SK-N-SH (cell line): ENCODE measurements around the gene ANKH. TPM values are rescaled to one million over a fixed set of nuclear protein-coding genes. Genes with fewer than 3 reads are reported as not detected.

Source experiments
- CTCF ChIA-PET: fragments of 300-600, 350-600 bp; formaldehyde crosslinking; extraction: SDS; loops from one replicate; lab custom pipeline; 2021; lab: Yijun Ruan, JAX
- POLR2A ChIA-PET: fragments of 350-600 bp; sonication (Branson Sonifier 250); formaldehyde crosslinking; extraction: SDS; loops from one replicate; lab custom pipeline; 2020; ENCODE audit warnings: antibody characterized with exemption, inconsistent platforms; lab: Yijun Ruan, JAX
- DNase-seq: peaks from one replicate; pipeline ENCODE4 v3.0.0; 2012
- H2AFZ ChIP-seq: fragments of 200-600 bp; sonication (generic); 2 replicates; pipeline ENCODE4 v1.8.1; 2016; ENCODE audit warnings: antibody characterized with exemption, mild to moderate bottlenecking, low read depth
- H3F3A ChIP-seq: fragments of 200-600 bp; sonication (generic); replicated peaks from 2 replicates; pipeline ENCODE3; 2016; ENCODE audit warnings: antibody characterized with exemption, mild to moderate bottlenecking; ENCODE audit not compliant: insufficient read depth
- H3K27ac ChIP-seq, 2 experiments: fragments of 200-500 bp in 1 of 2; fragments of 200-600 bp in 1 of 2; sonication (Bioruptor generic) in 1 of 2; sonication (generic), shearing (Covaris generic) in 1 of 2; 2 replicates each; pipeline versions ENCODE4 v1.5.1 to v1.6.1; 2014 to 2016; ENCODE audit warnings: low read depth in 2 of 2, inconsistent platforms in 1 of 2, low read length in 1 of 2, mild to moderate bottlenecking in 1 of 2, mixed read lengths in 1 of 2
- H3K27me3 ChIP-seq: fragments of 200-600 bp; sonication (generic), shearing (Covaris generic); 2 replicates; pipeline ENCODE4 v1.6.1; 2016; ENCODE audit warnings: mixed run types; ENCODE audit not compliant: insufficient read depth
- H3K36me3 ChIP-seq, 2 experiments: fragments of 200-500 bp in 1 of 2; fragments of 200-600 bp in 1 of 2; sonication (Bioruptor generic) in 1 of 2; sonication (generic) in 1 of 2; replicated peaks in 1 of 2; 2 replicates each; pipeline versions ENCODE3 to v1.5.1; 2014 to 2016; ENCODE audit warnings: low read length in 1 of 2, mild to moderate bottlenecking in 1 of 2; ENCODE audit not compliant: insufficient read depth in 2 of 2, control insufficient read depth in 1 of 2
- H3K4me1 ChIP-seq, 2 experiments: fragments of 200-500 bp in 1 of 2; fragments of 200-600 bp in 1 of 2; sonication (Bioruptor generic) in 1 of 2; sonication (generic), shearing (Covaris generic) in 1 of 2; 2 replicates each; pipeline versions ENCODE4 v1.5.1 to v1.6.1; 2014 to 2016; ENCODE audit warnings: low read depth in 1 of 2, low read length in 1 of 2, mixed run types in 1 of 2; ENCODE audit not compliant: insufficient read depth in 2 of 2, control insufficient read depth in 1 of 2
- H3K4me2 ChIP-seq: fragments of 200-600 bp; sonication (generic), shearing (Covaris generic); 2 replicates; pipeline ENCODE4 v1.6.1; 2017; ENCODE audit warnings: mixed run types
- H3K4me3 ChIP-seq, 2 experiments: fragments of 200-500 bp in 1 of 2; fragments of 200-600 bp in 1 of 2; sonication (Bioruptor generic) in 1 of 2; sonication (generic), shearing (Covaris generic) in 1 of 2; 2 replicates each; pipeline versions ENCODE4 v1.5.1 to v1.8.1; 2014 to 2016; ENCODE audit warnings: low read depth in 2 of 2, inconsistent platforms in 1 of 2, low read length in 1 of 2, mild to moderate bottlenecking in 1 of 2, mixed read lengths in 1 of 2, moderate library complexity in 1 of 2
- H3K79me2 ChIP-seq: fragments of 200-600 bp; sonication (generic); 2 replicates; pipeline ENCODE4 v1.8.1; 2017; ENCODE audit warnings: mild to moderate bottlenecking; ENCODE audit not compliant: insufficient read depth
- H3K9ac ChIP-seq: fragments of 200-600 bp; sonication (generic); 2 replicates; pipeline ENCODE4 v1.6.1; 2017; ENCODE audit warnings: mixed run types
- H3K9me2 ChIP-seq: fragments of 200-600 bp; sonication (generic); 2 replicates; pipeline ENCODE4 v1.6.1; 2017; ENCODE audit warnings: mixed run types
- H3K9me3 ChIP-seq: fragments of 200-600 bp; sonication (generic); 2 replicates; pipeline ENCODE4 v1.6.1; 2017; ENCODE audit warnings: mixed run types, mild to moderate bottlenecking, moderate library complexity
- H4K20me1 ChIP-seq: fragments of 200-600 bp; sonication (generic); 2 replicates; pipeline ENCODE4 v1.6.1; 2017; ENCODE audit warnings: mild to moderate bottlenecking, mixed run types; ENCODE audit not compliant: insufficient read depth
- ELF1 ChIP-seq: IDR thresholded peaks from 2 replicates; pipeline ENCODE4 v1.4.0; 2012
- EZH2phosphoT487 ChIP-seq: fragments of 200-600 bp; sonication (generic); IDR thresholded peaks from 2 replicates; pipeline ENCODE4 v1.6.1; 2017; ENCODE audit warnings: low read depth, mixed run types, mild to moderate bottlenecking, antibody characterized with exemption, moderate library complexity, borderline replicate concordance
- FOXM1 ChIP-seq: IDR thresholded peaks from 2 replicates; pipeline ENCODE4 v1.4.0; 2012; ENCODE audit warnings: low read depth, mild to moderate bottlenecking
- GABPA ChIP-seq: IDR thresholded peaks from 2 replicates; pipeline ENCODE4 v1.4.0; 2012; ENCODE audit warnings: low read depth, mild to moderate bottlenecking
- GATA2 ChIP-seq: sonication (generic); formaldehyde crosslinking; IDR thresholded peaks from 2 replicates; pipeline ENCODE4 v1.5.0; 2020; ENCODE audit warnings: mild to moderate bottlenecking, missing genetic modification reagents
- MXI1 ChIP-seq: IDR thresholded peaks from 2 replicates; pipeline ENCODE4 v1.6.1; 2012; ENCODE audit warnings: mild to moderate bottlenecking, low read depth, low read length, improper control_type of control experiment
- NFIC ChIP-seq: IDR thresholded peaks from 2 replicates; pipeline ENCODE4 v1.4.0; 2012; ENCODE audit warnings: borderline replicate concordance
- POLR2AphosphoS5 ChIP-seq: IDR thresholded peaks from 2 replicates; pipeline ENCODE4 v1.6.1; 2012; ENCODE audit warnings: low read depth, low read length
- RXRA ChIP-seq: IDR thresholded peaks from 2 replicates; pipeline ENCODE4 v1.4.0; 2012; ENCODE audit warnings: low read depth, mild to moderate bottlenecking, borderline replicate concordance
- SIN3A ChIP-seq: IDR thresholded peaks from 2 replicates; pipeline ENCODE4 v1.6.1; 2012; ENCODE audit warnings: low read depth, mild to moderate bottlenecking, low read length, moderate library complexity, borderline replicate concordance
- SMC3 ChIP-seq: IDR thresholded peaks from 2 replicates; pipeline ENCODE4 v1.6.1; 2012; ENCODE audit warnings: low read depth, low read length, improper control_type of control experiment
- TCF12 ChIP-seq: IDR thresholded peaks from 2 replicates; pipeline ENCODE4 v1.4.0; 2012
- TEAD4 ChIP-seq: IDR thresholded peaks from 2 replicates; pipeline ENCODE4 v1.4.0; 2012; ENCODE audit warnings: mild to moderate bottlenecking, borderline replicate concordance; ENCODE audit not compliant: insufficient read depth
- WGBS: methylation state at CpG from one replicate; pipeline ENCODE4 v1.1.6; 2017; ENCODE audit warnings: low lambda C conversion rate; 5-methylcytosine and 5-hydroxymethylcytosine counted together
- polyA plus RNA-seq, 3 experiments: library from polyadenylated mRNA; depleted of rRNA; stranded (reverse); fragments of >200 nt; gene quantifications; 2 replicates each; pipeline ENCODE4 v1.2.3, GENCODE V29; 2012
- TF ChIP-seq, protein P1 (sequence below): IDR thresholded peaks from 2 replicates; pipeline ENCODE4 v1.4.0; 2012; ENCODE audit warnings: low read depth, borderline replicate concordance
- TF ChIP-seq, protein P2 (sequence below): IDR thresholded peaks from 2 replicates; pipeline ENCODE4 v1.6.1; 2012; ENCODE audit warnings: mild to moderate bottlenecking, low read depth, low read length, moderate library complexity
- TF ChIP-seq, protein P3 (sequence below): IDR thresholded peaks from 2 replicates; pipeline ENCODE4 v1.4.0; 2012; ENCODE audit warnings: low read depth, borderline replicate concordance
- TF ChIP-seq, protein P4 (sequence below): IDR thresholded peaks from 2 replicates; pipeline ENCODE4; 2012

The ANKH gene
- polyA plus RNA-seq, 1 of the 3 experiments (the other 2 are of a cell fraction), result 22.0 TPM

DNA sequence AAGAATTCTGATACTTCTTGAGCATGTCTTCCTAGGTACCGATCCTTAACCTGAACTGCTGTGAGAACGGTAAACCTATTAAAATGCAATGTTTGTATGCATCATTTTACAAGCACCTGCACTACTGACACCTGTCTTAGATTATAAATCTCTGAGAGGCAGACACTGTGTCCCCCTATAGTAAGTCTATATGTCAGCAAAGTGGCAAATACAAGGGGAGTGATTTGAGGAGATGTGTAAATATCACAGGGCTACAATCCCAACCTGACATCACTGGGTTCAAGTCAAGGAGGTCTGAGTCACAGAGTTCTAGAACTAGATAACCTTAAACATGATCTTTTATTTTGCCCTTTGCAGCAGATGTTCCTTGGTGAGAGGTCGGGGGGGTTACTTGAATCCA lies 64.1 kb downstream of the ANKH start:
- Histone ChIP-seq H3K4me2 (no peak overlapping the region), H2AFZ (no peak overlapping the region), H3K4me1 (peaks cover 0 to 22% of the 10 kb centered on the region in 2 experiments; a peak in 3 of 4 replicates), H3F3A (peaks cover 24% of the 10 kb centered on the region), H3K27me3 (no peaks in the 10 kb centered on the region), H4K20me1 (no peaks in the 10 kb centered on the region), H3K9me2 (no peaks in the 10 kb centered on the region), H3K4me3 (no peak overlapping the region), H3K27ac (no peak overlapping the region), H3K79me2 (peaks cover 15% of the 10 kb centered on the region; the same call in 1 of the 2 replicates), H3K36me3 (peaks cover 0 to 3% of the 10 kb centered on the region in 2 experiments), H3K9ac (no peak overlapping the region), H3K9me3 (no peaks in the 10 kb centered on the region)
- TF ChIP-seq TCF12 (no peak), SMC3 (no peak), MXI1 (no peak), POLR2AphosphoS5 (no peak), RXRA (no peak), SIN3A (no peak), TEAD4 (no peak), EZH2phosphoT487 (no peak), FOXM1 (no peak), GATA2 (no peak), ELF1 (no peak), NFIC (no peak), GABPA (no peak)
- TF ChIP-seq, protein P1, sequence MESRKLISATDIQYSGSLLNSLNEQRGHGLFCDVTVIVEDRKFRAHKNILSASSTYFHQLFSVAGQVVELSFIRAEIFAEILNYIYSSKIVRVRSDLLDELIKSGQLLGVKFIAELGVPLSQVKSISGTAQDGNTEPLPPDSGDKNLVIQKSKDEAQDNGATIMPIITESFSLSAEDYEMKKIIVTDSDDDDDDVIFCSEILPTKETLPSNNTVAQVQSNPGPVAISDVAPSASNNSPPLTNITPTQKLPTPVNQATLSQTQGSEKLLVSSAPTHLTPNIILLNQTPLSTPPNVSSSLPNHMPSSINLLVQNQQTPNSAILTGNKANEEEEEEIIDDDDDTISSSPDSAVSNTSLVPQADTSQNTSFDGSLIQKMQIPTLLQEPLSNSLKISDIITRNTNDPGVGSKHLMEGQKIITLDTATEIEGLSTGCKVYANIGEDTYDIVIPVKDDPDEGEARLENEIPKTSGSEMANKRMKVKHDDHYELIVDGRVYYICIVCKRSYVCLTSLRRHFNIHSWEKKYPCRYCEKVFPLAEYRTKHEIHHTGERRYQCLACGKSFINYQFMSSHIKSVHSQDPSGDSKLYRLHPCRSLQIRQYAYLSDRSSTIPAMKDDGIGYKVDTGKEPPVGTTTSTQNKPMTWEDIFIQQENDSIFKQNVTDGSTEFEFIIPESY, result no peak
- TF ChIP-seq, protein P2, sequence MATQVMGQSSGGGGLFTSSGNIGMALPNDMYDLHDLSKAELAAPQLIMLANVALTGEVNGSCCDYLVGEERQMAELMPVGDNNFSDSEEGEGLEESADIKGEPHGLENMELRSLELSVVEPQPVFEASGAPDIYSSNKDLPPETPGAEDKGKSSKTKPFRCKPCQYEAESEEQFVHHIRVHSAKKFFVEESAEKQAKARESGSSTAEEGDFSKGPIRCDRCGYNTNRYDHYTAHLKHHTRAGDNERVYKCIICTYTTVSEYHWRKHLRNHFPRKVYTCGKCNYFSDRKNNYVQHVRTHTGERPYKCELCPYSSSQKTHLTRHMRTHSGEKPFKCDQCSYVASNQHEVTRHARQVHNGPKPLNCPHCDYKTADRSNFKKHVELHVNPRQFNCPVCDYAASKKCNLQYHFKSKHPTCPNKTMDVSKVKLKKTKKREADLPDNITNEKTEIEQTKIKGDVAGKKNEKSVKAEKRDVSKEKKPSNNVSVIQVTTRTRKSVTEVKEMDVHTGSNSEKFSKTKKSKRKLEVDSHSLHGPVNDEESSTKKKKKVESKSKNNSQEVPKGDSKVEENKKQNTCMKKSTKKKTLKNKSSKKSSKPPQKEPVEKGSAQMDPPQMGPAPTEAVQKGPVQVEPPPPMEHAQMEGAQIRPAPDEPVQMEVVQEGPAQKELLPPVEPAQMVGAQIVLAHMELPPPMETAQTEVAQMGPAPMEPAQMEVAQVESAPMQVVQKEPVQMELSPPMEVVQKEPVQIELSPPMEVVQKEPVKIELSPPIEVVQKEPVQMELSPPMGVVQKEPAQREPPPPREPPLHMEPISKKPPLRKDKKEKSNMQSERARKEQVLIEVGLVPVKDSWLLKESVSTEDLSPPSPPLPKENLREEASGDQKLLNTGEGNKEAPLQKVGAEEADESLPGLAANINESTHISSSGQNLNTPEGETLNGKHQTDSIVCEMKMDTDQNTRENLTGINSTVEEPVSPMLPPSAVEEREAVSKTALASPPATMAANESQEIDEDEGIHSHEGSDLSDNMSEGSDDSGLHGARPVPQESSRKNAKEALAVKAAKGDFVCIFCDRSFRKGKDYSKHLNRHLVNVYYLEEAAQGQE, result no peak
- TF ChIP-seq, protein P3, sequence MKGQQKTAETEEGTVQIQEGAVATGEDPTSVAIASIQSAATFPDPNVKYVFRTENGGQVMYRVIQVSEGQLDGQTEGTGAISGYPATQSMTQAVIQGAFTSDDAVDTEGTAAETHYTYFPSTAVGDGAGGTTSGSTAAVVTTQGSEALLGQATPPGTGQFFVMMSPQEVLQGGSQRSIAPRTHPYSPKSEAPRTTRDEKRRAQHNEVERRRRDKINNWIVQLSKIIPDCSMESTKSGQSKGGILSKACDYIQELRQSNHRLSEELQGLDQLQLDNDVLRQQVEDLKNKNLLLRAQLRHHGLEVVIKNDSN, result no peak
- TF ChIP-seq, protein P4, sequence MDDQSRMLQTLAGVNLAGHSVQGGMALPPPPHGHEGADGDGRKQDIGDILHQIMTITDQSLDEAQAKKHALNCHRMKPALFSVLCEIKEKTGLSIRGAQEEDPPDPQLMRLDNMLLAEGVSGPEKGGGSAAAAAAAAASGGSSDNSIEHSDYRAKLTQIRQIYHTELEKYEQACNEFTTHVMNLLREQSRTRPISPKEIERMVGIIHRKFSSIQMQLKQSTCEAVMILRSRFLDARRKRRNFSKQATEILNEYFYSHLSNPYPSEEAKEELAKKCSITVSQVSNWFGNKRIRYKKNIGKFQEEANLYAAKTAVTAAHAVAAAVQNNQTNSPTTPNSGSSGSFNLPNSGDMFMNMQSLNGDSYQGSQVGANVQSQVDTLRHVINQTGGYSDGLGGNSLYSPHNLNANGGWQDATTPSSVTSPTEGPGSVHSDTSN, result no peak
- DNase-seq, result no peak
- ChIA-PET CTCF (no interaction called here), POLR2A (no interaction called here)
- 83% methylated on average over 3 of the region's 3 CpGs for WGBS
